Stimulated activated effector memory CD8-positive, alpha-beta T cell treated with anti-CD3 and anti-CD28 coated beads, Interleukin-12 subunit alpha, Interleukin-12 subunit beta, amount 100 ng/mL, for 72 hours (primary cell): Measurements from ENCODE around the gene IGF2R.
A peak's percentile ranks its signal among the peaks of the same experiment; 100 is the strongest.
"Not testable (repeated sequence)": the region's sequence is repeated elsewhere in the genome, so short reads cannot be mapped to it uniquely, and the experiment has no call there.

Experiments
- ATAC-seq: fragments of 150-1000 bp; cut with Tn5 transposase; 2 replicates; pipeline ENCODE4 v1.10.0; 2021
- DNase-seq, 2 donors: peaks; one replicate each; pipeline ENCODE4 v3.0.0; 2021 to 2022; ENCODE audit warnings: low spot score in 2 of 2
- H3K27ac Mint-ChIP-seq: one replicate; pipeline ENCODE4 v1.8.0; 2022; ENCODE audit warnings: mild to moderate bottlenecking, mixed read lengths
- H3K36me3 Mint-ChIP-seq: one replicate; pipeline ENCODE4 v1.8.0; 2022; ENCODE audit warnings: mild to moderate bottlenecking, mixed read lengths
- H3K4me1 Mint-ChIP-seq: one replicate; pipeline ENCODE4 v1.8.0; 2022; ENCODE audit warnings: mixed read lengths
- H3K4me3 Mint-ChIP-seq: one replicate; pipeline ENCODE4 v1.8.0; 2022; ENCODE audit warnings: mild to moderate bottlenecking, mixed read lengths
- H3K9me3 Mint-ChIP-seq: one replicate; pipeline ENCODE4 v1.8.0; 2022; ENCODE audit warnings: mixed read lengths

Gene IGF2R, protein sequence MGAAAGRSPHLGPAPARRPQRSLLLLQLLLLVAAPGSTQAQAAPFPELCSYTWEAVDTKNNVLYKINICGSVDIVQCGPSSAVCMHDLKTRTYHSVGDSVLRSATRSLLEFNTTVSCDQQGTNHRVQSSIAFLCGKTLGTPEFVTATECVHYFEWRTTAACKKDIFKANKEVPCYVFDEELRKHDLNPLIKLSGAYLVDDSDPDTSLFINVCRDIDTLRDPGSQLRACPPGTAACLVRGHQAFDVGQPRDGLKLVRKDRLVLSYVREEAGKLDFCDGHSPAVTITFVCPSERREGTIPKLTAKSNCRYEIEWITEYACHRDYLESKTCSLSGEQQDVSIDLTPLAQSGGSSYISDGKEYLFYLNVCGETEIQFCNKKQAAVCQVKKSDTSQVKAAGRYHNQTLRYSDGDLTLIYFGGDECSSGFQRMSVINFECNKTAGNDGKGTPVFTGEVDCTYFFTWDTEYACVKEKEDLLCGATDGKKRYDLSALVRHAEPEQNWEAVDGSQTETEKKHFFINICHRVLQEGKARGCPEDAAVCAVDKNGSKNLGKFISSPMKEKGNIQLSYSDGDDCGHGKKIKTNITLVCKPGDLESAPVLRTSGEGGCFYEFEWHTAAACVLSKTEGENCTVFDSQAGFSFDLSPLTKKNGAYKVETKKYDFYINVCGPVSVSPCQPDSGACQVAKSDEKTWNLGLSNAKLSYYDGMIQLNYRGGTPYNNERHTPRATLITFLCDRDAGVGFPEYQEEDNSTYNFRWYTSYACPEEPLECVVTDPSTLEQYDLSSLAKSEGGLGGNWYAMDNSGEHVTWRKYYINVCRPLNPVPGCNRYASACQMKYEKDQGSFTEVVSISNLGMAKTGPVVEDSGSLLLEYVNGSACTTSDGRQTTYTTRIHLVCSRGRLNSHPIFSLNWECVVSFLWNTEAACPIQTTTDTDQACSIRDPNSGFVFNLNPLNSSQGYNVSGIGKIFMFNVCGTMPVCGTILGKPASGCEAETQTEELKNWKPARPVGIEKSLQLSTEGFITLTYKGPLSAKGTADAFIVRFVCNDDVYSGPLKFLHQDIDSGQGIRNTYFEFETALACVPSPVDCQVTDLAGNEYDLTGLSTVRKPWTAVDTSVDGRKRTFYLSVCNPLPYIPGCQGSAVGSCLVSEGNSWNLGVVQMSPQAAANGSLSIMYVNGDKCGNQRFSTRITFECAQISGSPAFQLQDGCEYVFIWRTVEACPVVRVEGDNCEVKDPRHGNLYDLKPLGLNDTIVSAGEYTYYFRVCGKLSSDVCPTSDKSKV (N-terminal part only)

DNA sequence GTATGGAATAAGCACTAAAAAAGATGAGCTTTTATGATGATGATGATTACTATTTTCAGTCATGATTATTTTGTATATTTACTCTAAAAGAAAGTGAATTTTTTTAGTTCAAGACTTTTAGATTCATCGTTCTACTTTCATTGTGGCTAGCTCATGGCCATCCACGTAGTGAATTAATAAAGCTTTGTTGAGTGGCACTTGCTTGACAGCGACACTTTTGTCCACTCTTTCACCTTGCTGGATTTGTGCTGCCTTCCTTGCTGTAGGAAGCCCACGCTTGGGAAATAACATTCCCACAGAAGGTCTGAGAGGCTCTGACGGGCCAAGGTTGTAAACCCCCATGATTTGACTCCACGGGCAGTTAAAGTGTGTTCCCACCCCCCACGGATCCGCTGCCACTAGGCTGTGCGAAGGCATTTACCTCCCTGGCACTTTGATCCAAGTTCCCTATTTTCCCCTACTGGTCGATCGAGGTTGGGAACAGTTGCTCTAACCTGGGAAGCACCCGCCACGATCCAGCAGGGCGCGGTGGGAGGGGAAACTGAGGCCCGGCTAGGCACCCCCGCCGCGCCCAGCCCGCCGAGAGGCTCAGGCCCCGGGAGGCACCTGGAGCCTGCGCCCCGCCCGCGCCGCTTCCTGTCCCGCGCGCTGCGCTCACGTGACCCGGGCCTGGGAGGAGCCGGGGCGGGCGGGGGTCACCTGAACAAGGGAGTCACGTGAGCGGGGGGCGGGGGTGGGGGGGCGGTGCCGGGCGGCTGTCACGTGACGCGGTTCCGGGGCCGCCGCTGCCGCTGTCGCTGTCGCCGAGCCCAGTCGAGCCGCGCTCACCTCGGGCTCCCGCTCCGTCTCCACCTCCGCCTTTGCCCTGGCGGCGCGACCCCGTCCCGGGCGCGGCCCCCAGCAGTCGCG is at the start of gene IGF2R:
TSS of gene IGF2R (plus strand) at position 788 of the 909 bp plus-strand sequence. CDS start 165 bp downstream, outside the sequence.
- DNase-seq: peak; percentile 87 to 93

DNA sequence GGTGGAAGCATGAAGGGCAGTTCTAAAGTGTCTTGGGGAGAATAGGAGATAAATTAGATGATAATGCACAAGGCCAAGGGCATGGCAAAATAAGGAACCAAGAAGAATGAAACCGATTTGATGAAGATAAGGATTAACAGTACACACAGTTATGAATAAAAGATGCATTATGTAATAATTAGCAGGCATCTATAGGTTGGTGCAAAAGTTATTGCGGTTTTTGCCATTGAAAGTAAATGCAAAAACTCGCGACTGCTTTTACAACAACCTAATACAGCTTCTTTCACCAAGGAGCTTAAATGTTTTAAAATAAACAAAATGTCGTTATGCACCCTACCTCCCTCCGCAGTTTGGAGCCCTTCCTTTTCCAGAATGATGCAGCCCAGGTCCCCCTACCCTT is 49.1 kb upstream of the IGF2R start:
- Mint-ChIP-seq H3K4me3 (no peak overlapping the region), H3K36me3 (no peaks in the 10 kb centered on the region), H3K9me3 (peaks cover 9% of the 10 kb centered on the region), H3K27ac (no peak overlapping the region), H3K4me1 (peaks cover 9% of the 10 kb centered on the region)
- ATAC-seq (no peak), DNase-seq (no peak)

More for the DNA sequence above, at the start of gene IGF2R:
- no peaks in the 10 kb centered on the region for H3K9me3 Mint-ChIP-seq
- H3K36me3 Mint-ChIP-seq: peaks cover 40% of the 10 kb centered on the region
- H3K27ac Mint-ChIP-seq: peak within 1 kb of the TSS; percentile 95
- peak; percentile 90 for ATAC-seq
- H3K4me3 Mint-ChIP-seq: peak within 1 kb of the TSS; percentile 78
- peaks cover 34% of the 10 kb centered on the region for H3K4me1 Mint-ChIP-seq

DNA sequence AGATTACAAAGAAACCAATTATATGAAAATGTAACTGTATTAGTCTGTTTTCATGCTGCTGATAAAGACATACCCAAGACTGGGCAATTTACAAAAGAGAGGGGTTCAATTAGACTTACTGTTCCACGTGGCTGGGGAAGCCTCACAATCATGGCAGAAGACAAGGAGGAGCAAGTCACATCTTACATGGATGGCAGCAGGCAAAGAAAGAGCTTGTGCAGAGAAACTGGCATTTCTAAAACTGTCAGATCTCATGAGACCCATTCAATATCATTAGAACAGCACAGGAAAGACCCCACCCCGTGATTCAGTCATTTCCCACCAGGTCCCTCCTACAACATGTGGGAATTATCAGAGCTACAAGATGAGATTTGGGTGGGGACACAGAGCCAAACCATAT is 44.7 kb upstream of the IGF2R start:
- H3K27ac Mint-ChIP-seq, H3K4me3 Mint-ChIP-seq, H3K4me1 Mint-ChIP-seq, DNase-seq, H3K36me3 Mint-ChIP-seq, H3K9me3 Mint-ChIP-seq, ATAC-seq: not testable (repeated sequence)

DNA sequence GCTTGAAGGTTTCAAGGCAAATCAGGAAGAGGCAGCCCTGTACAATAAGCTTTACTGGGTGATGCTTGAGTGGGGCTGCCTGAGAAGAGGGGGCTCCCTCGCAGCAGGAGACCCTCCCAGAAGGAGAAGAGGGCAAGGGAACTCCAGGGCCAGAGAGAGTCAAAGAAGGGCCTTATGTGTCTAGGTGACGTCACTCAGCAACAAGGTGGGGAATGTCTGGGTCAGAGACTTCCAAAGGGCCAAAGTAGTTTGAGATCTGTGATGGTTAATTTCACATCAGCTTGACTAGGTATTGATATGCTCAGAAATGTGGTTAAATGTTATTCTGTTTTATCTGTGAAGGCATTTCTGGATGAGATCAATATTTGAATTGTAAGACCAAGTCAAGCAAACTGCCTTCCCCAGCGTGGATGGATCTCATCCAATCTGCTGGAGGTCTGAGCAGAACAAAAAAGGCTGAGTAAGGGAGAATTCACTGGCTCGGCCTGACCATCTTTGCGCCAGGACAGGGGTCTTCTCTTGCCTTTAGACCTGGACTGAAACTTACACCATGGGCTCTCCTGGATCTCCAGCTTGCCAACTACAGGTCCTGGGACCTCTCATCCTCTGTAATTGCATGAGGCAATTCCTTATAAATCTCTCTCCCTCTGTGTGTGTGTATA is 42.2 kb upstream of the IGF2R start:
- ATAC-seq (no peak), DNase-seq (no peak)
- no peak overlapping the region for H3K4me3 Mint-ChIP-seq
- no peaks in the 10 kb centered on the region for H3K36me3 Mint-ChIP-seq
- peaks cover 24% of the 10 kb centered on the region for H3K4me1 Mint-ChIP-seq
- H3K9me3 Mint-ChIP-seq: peaks cover 5% of the 10 kb centered on the region
- H3K27ac Mint-ChIP-seq: no peak overlapping the region

DNA sequence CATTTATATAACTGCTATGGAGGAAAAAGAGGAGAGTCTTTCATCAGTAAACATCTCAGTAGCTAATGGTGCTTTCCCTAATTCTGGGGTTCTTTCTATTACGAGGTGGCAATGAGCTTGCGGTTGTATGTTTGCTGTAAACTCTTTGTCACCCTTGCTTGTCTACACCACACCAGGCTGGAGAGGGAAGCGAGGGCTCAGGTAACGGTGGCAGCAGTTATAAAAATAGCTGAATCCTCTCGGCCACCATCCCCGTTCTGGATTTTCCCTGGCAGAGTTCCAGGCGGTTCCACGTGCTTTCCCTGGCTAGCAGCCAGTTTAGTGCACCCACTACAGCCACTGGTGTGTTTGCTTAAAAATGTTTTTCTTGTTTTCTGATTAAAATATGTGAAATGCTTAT is 39.1 kb upstream of the IGF2R start:
- peak overlapping the region; percentile 17 for H3K27ac Mint-ChIP-seq
- DNase-seq (peak; percentile 12 to 69), ATAC-seq (peak; percentile 57)
- peaks cover 24% of the 10 kb centered on the region for H3K4me1 Mint-ChIP-seq
- peak overlapping the region; percentile 28 for H3K4me3 Mint-ChIP-seq
- H3K9me3 Mint-ChIP-seq: no peaks in the 10 kb centered on the region
- no peaks in the 10 kb centered on the region for H3K36me3 Mint-ChIP-seq

DNA sequence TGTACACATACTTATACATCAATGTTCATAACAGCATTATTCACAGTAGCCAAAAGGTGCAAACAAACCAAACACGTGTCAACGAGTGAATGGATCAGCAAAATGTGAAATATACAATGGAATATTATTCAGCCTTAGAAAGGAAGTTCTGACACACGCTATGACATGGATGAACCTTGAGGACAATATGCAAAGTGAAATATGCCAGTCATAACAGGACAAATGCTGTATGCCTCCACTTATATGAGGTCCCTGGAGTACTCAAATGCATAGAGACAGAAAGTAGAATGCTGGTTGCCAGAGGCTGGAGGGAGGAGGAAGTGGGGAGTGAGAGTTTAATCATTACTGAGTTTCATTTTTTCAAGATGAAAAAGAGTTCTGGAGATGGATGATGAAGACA is 37.8 kb upstream of the IGF2R start:
- H3K27ac Mint-ChIP-seq: peak overlapping the region; percentile 17
- peaks cover 24% of the 10 kb centered on the region for H3K4me1 Mint-ChIP-seq
- peak overlapping the region; percentile 28 for H3K4me3 Mint-ChIP-seq
- no peaks in the 10 kb centered on the region for H3K36me3 Mint-ChIP-seq
- H3K9me3 Mint-ChIP-seq: no peaks in the 10 kb centered on the region
- DNase-seq (peak in 1 of 2 donors; percentile 65), ATAC-seq (peak; percentile 97)

DNA sequence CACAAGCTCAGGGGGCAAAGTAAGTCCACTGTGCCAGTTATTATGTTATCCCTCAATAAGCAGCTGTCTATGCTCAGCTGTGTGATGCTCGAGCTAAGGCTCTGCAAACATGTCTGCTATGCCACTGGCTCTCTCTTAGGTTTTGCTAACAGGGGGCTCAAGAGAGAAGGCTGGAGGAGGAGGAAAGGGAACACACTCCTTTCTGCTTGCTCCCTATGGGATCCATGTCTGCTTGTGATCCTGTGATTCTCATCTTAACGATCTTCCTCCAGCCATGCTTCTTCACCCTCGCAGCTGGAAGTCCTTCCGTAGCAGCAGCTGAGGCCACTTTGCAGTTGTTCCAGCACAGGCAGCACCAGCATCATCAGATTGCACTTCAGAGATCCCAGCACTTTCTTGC is 37.0 kb upstream of the IGF2R start:
- no peak for DNase-seq
- ATAC-seq: no peak
- no peaks in the 10 kb centered on the region for H3K36me3 Mint-ChIP-seq
- H3K4me3 Mint-ChIP-seq: no peak overlapping the region
- H3K9me3 Mint-ChIP-seq: no peaks in the 10 kb centered on the region
- no peak overlapping the region for H3K27ac Mint-ChIP-seq
- H3K4me1 Mint-ChIP-seq: peaks cover 24% of the 10 kb centered on the region

DNA sequence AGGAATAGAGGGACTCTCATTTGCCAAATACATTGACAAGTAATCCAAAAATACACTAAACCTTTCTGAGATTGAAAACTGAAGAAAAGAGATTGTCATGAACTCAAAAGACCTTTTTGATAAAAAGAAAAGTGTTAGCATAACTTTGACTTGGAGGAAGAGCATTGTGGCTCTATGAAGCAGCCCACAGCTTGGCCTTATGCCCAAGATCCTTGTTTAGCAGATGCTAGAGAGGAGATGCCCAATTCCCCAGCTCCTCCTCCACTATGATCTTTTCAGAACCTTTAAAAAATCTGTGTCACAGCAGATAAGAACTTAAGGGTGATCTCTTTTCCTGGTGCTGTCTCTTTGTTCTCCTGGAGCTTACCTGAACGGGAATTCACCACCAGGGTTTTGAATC is 35.8 kb upstream of the IGF2R start:
- Mint-ChIP-seq H3K9me3 (no peaks in the 10 kb centered on the region), H3K36me3 (no peaks in the 10 kb centered on the region), H3K4me1 (peaks cover 24% of the 10 kb centered on the region), H3K27ac (no peak overlapping the region), H3K4me3 (no peak overlapping the region)
- ATAC-seq (no peak), DNase-seq (no peak)

DNA sequence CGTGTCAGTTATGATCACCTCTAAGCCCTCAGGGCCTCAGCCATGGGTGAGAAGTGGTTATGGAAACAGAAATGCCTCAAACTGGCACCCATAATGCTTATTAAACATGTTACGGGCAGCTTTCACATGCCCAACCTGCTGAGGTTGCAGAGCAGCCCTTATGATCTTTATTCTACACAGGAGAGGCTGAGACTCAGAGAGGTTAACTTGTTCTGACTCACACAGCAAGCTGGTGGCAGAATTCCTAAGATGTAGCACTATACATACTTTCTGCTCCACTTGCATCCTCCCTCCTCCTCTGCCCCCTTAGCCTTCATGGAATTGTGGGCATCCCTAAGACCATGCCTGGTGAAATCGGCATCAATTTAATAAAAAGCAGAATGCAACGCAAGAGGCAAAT is 34.7 kb upstream of the IGF2R start:
- DNase-seq (no peak), ATAC-seq (no peak)
- no peaks in the 10 kb centered on the region for H3K9me3 Mint-ChIP-seq
- H3K4me3 Mint-ChIP-seq: no peak overlapping the region
- H3K4me1 Mint-ChIP-seq: peaks cover 24% of the 10 kb centered on the region
- H3K36me3 Mint-ChIP-seq: no peaks in the 10 kb centered on the region
- H3K27ac Mint-ChIP-seq: no peak overlapping the region

DNA sequence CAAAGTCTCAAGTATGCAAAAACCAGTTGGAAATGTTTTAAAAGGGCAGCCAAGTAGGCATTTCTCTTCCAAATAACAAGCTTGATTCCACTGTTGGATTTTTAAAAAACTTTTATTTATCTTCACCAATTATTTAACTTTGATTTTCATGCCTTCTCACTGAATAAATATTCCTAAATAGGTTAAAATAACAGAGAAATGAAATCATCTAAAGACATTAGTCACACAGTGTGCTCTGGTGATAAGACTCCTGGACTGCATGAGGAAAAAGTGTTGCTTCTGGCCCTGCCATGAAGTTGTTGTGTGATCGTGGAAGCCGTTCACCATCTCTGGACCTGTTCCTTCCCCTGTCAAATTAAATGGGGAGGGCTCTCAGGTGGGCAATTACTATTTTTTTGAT is 33.8 kb upstream of the IGF2R start:
- ATAC-seq (no peak), DNase-seq (no peak)
- H3K27ac Mint-ChIP-seq: no peak overlapping the region
- H3K9me3 Mint-ChIP-seq: no peaks in the 10 kb centered on the region
- H3K36me3 Mint-ChIP-seq: no peaks in the 10 kb centered on the region
- H3K4me1 Mint-ChIP-seq: peaks cover 15% of the 10 kb centered on the region
- H3K4me3 Mint-ChIP-seq: no peak overlapping the region

DNA sequence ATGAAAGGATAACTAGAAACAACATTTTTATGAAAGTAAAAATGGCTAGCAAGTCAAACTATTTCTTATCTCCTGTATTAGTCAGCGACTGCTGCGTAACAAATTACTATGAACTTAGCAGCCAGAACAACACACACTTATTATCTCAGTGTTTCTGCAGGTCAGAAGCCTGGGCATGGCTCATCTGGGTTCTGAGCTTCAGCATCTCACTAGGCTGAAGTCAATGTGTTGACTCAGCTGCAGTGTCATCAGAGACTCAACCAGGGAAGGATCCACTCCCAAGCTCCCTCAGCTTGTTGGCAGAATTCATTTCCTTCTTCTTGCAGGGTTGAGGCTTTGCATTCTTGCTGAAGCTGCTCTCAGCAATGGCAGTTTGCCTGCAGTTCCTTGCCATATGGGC is 33.2 kb upstream of the IGF2R start:
- no peaks in the 10 kb centered on the region for H3K36me3 Mint-ChIP-seq
- DNase-seq (no peak), ATAC-seq (no peak)
- peaks cover 9% of the 10 kb centered on the region for H3K4me1 Mint-ChIP-seq
- H3K9me3 Mint-ChIP-seq: no peaks in the 10 kb centered on the region
- H3K27ac Mint-ChIP-seq: no peak overlapping the region
- no peak overlapping the region for H3K4me3 Mint-ChIP-seq

DNA sequence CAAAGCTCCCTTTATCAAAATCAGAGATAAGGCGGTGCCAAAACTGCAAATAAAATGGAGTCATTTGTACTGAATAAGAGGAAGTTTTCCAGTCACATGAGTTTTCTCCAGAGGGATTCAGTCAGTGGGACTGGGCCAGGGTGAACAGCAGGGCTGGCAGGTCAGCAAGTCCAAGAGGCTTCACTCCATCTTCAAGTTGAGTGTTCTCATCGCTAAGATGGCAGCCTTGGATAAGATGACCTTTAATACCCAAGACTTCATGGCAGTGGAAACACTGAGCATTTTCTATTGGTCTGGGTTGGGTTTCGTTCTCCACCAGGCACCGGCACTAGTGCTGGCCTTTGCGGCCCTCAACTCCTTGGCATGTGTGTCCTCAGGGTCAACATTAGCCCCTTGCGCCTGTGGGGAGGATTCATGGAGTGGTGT is 29.3 kb upstream of the IGF2R start:
- no peak for ATAC-seq
- Mint-ChIP-seq H3K9me3 (peaks cover 6% of the 10 kb centered on the region), H3K4me1 (peaks cover 10% of the 10 kb centered on the region), H3K4me3 (no peak overlapping the region), H3K36me3 (no peaks in the 10 kb centered on the region), H3K27ac (no peak overlapping the region)
- no peak for DNase-seq

DNA sequence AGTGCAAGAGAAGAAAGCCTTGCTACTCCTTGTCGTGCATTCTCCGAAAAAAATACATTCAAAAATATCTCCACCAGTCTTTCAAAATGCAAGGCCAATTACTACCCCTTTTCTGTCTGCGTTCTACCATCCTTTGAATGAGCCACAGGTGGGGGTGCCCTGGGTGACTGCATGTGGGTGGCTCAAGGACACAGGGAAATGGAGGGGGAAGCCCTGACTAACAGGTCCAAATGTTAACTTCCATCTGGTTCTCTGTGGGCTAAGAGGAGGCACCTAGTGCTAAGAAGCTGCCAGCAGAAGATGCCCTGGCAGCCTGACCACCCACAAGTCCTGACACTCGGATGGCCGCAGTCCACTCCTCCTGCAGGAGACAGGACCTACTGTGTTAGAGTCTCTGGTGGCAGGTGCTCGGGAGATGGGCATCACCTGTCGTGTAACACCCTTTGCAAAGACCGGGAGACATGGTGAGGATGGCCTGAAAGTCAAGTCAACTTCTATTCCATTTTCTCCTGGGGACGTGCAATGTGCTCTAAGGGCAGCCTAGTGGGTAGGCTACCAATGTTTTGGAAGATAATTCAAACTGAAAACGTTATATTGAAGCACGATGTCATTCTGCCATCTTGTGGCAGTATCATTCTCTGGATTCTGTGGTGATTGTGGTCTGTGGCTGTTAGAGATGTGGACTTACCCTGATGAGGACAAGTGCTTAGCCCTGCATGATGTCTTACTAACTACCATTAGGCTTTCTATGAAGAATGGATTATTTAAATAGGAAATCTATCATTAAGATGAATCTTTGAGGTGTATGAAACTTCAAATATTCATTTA is 27.4 kb upstream of the IGF2R start:
- ATAC-seq: peak; percentile 95
- H3K4me3 Mint-ChIP-seq: no peak overlapping the region
- peak; percentile 14 to 66 for DNase-seq
- H3K27ac Mint-ChIP-seq: no peak overlapping the region
- H3K9me3 Mint-ChIP-seq: peaks cover 8% of the 10 kb centered on the region
- no peaks in the 10 kb centered on the region for H3K36me3 Mint-ChIP-seq
- peaks cover 10% of the 10 kb centered on the region for H3K4me1 Mint-ChIP-seq
